Measurements from ENCODE around the gene NANOS3.

NANOS3 gene

GRCh38 chr19:13876834-13877233 lies at the start of gene NANOS3:
Gene NANOS3 (plus strand): TSS chr19:13877134. CDS start chr19:13877249, 115 bp downstream.
- no peak for DNase-seq (ENCODE audit: low read depth, low spot score)
- H3K27ac ChIP-seq: no peak within 1 kb of the TSS

GRCh38 chr19:13827656-13828055 lies 49.3 kb upstream of the NANOS3 start:
- no peak for DNase-seq (ENCODE audit: low read depth, low spot score)
- no peak overlapping the region for H3K27ac ChIP-seq

- DNase-seq (ENCODE audit: low read depth, low spot score): no peak
- H3K27ac ChIP-seq: no peak overlapping the region
Measured at GRCh38 chr19:13830114-13830740, 46.7 kb upstream of the NANOS3 start.

GRCh38 chr19:13830741-13831536 lies 46.0 kb upstream of the NANOS3 start:
- no peak for DNase-seq (ENCODE audit: low read depth, low spot score)
- H3K27ac ChIP-seq: no peak overlapping the region

GRCh38 chr19:13831537-13832467 lies 45.1 kb upstream of the NANOS3 start:
- peak overlapping the region; percentile 100 for H3K27ac ChIP-seq
- no peak for DNase-seq (ENCODE audit: low read depth, low spot score)

- peak overlapping the region; percentile 100 for H3K27ac ChIP-seq
- no peak for DNase-seq (ENCODE audit: low read depth, low spot score)
Measured at GRCh38 chr19:13833330-13834243, 43.3 kb upstream of the NANOS3 start.

- H3K27ac ChIP-seq: peak overlapping the region; percentile 100
- no peak for DNase-seq (ENCODE audit: low read depth, low spot score)
Measured at GRCh38 chr19:13834244-13835069, 42.5 kb upstream of the NANOS3 start.

GRCh38 chr19:13835791-13836723 lies 40.9 kb upstream of the NANOS3 start:
- peak overlapping the region; percentile 100 for H3K27ac ChIP-seq
- no peak for DNase-seq (ENCODE audit: low read depth, low spot score)

- no peak for DNase-seq (ENCODE audit: low read depth, low spot score)
- peak overlapping the region; percentile 100 for H3K27ac ChIP-seq
Measured at GRCh38 chr19:13838435-13839129, 38.4 kb upstream of the NANOS3 start.

- no peak for DNase-seq (ENCODE audit: low read depth, low spot score)
- peak overlapping the region; percentile 100 for H3K27ac ChIP-seq
Measured at GRCh38 chr19:13839130-13839937, 37.6 kb upstream of the NANOS3 start.

GRCh38 chr19:13839938-13840304 lies 37.0 kb upstream of the NANOS3 start:
- H3K27ac ChIP-seq: peak overlapping the region; percentile 100
- DNase-seq (ENCODE audit: low read depth, low spot score): no peak

- DNase-seq (ENCODE audit: low read depth, low spot score): no peak
- peak overlapping the region; percentile 100 for H3K27ac ChIP-seq
Measured at GRCh38 chr19:13840305-13841085, 36.4 kb upstream of the NANOS3 start.

- peak overlapping the region; percentile 100 for H3K27ac ChIP-seq
- no peak for DNase-seq (ENCODE audit: low read depth, low spot score)
Measured at GRCh38 chr19:13841086-13841961, 35.6 kb upstream of the NANOS3 start.

- H3K27ac ChIP-seq: peak overlapping the region; percentile 100
- DNase-seq (ENCODE audit: low read depth, low spot score): no peak
Measured at GRCh38 chr19:13841962-13842290, 35.0 kb upstream of the NANOS3 start.
